ENCODE data around the gene GPR137B. TPM values are rescaled to one million over a fixed set of nuclear protein-coding genes. Genes with fewer than 3 reads are reported as not detected.
A peak's percentile ranks its signal among the peaks of the same experiment; 100 is the strongest.

Gene GPR137B
- total and polyA plus RNA-seq, 9 of the 15 experiments (the other 6 are each of a cell fraction or from before 2014, with no cell fraction given): 0.04 to 1.0 (median 0.62) TPM

DNA sequence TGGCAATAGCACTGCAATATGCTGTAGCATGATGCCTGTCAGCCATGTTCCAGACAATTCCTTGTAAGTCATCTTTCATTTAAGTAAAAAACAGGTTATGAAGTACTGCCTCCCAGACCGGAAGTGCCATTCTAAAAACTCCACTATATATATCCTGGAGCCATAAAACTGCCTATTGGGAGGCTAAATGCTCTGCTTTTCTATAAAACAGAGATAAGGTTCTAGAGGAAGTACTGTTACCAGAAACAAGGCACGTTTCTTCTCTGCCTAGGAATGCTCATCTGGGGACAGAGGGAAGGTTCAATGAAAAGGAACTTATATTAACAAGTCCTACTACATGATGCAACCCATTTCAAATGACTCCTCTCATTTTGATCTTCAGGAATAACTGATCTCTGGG is 66.8 kb downstream of the GPR137B start:
- FAIRE-seq: no peak
- Histone ChIP-seq H3K27me3 (ENCODE audit: control insufficient read depth in 2 of 2, insufficient read depth in 2 of 2, low read length in 2 of 2) (no peaks in the 10 kb centered on the region), H3K4me2 (ENCODE audit: insufficient read depth, low read length) (no peak overlapping the region), H3K36me3 (ENCODE audit: control insufficient read depth, insufficient read depth, low read length) (no peaks in the 10 kb centered on the region), H3K27ac (ENCODE audit: extremely low read depth, low read depth, low read length) (no peak overlapping the region), H2AFZ (ENCODE audit: low read depth, low read length) (no peak overlapping the region), H3K9me3 (replicated peaks; ENCODE audit: control insufficient read depth, insufficient read depth, low read depth, low read length) (no peaks in the 10 kb centered on the region), H3K9me1 (ENCODE audit: control insufficient read depth, insufficient read depth, low read length) (no peaks in the 10 kb centered on the region), H3K9ac (ENCODE audit: insufficient read depth in 1 of 2, low read depth in 2 of 2, low read length in 2 of 2) (no peak overlapping the region), H3K79me2 (ENCODE audit: control insufficient read depth, insufficient read depth, low read length) (no peaks in the 10 kb centered on the region), H4K20me1 (replicated peaks; ENCODE audit: control insufficient read depth, insufficient read depth, low read length) (no peaks in the 10 kb centered on the region), H3K4me3 (no peak overlapping the region), H3K4me1 (replicated peaks in 1 of 2; ENCODE audit: control insufficient read depth in 2 of 2, insufficient read depth in 2 of 2, low read length in 2 of 2) (peaks cover 0 to 10% of the 10 kb centered on the region in 2 experiments; a peak in 3 of 5 replicates)
- WGBS (ENCODE audit: insufficient coverage, low coverage, missing lambda C conversion rate): 3% methylated on average over 2 of the region's 2 CpGs
- CTCF ChIA-PET (ENCODE audit: low intra/inter-chr PET ratio): no interaction called here
- peak in 1 of 4 experiments; percentile 6 for DNase-seq (ENCODE audit: extremely low read depth in 1 of 4, low spot score in 3 of 4)
- POLR2A ChIA-PET: interaction anchor here (0.8 kb wide), 1 partner anchor 22 kb away, joined by 3 read pairs; no protein-coding TSS in a partner anchor
- in situ Hi-C loops (cut with MboI): no loop called here
- ATAC-seq: no peak; the same call in 2 of the 3 replicates
- intact Hi-C loops (cut with micrococcal nuclease): no loop called here
- no TSS peak for BruUV-seq (replicated peaks)
- TF ChIP-seq PHF20 (IDR thresholded peaks at IDR 0.05; ENCODE audit: partially characterized antibody) (no peak), ZNF146 (CRISPR knock-in tag; IDR thresholded peaks at IDR 0.05; ENCODE audit: unreplicated experiment) (no peak), PTBP1 (IDR thresholded peaks at IDR 0.05; ENCODE audit: low read depth, low read length) (no peak), ZNF830 (CRISPR knock-in tag; IDR thresholded peaks at IDR 0.05) (no peak), ETV5 (CRISPR knock-in tag; IDR thresholded peaks at IDR 0.05; ENCODE audit: low read depth) (no peak), FOXA1 (IDR thresholded peaks at IDR 0.05; ENCODE audit: borderline replicate concordance) (no peak), CSDE1 (IDR thresholded peaks at IDR 0.05) (no peak), RAD51 (IDR thresholded peaks at IDR 0.05; ENCODE audit: borderline replicate concordance, low read depth) (no peak), GABPA (tag; conservative IDR thresholded peaks at IDR 0.05; ENCODE audit: low read depth) (peak; percentile 44)
- TF ChIP-seq, protein P1, sequence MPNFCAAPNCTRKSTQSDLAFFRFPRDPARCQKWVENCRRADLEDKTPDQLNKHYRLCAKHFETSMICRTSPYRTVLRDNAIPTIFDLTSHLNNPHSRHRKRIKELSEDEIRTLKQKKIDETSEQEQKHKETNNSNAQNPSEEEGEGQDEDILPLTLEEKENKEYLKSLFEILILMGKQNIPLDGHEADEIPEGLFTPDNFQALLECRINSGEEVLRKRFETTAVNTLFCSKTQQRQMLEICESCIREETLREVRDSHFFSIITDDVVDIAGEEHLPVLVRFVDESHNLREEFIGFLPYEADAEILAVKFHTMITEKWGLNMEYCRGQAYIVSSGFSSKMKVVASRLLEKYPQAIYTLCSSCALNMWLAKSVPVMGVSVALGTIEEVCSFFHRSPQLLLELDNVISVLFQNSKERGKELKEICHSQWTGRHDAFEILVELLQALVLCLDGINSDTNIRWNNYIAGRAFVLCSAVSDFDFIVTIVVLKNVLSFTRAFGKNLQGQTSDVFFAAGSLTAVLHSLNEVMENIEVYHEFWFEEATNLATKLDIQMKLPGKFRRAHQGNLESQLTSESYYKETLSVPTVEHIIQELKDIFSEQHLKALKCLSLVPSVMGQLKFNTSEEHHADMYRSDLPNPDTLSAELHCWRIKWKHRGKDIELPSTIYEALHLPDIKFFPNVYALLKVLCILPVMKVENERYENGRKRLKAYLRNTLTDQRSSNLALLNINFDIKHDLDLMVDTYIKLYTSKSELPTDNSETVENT (CRISPR knock-in tag; IDR thresholded peaks at IDR 0.05): no peak
- TF ChIP-seq, protein P2, sequence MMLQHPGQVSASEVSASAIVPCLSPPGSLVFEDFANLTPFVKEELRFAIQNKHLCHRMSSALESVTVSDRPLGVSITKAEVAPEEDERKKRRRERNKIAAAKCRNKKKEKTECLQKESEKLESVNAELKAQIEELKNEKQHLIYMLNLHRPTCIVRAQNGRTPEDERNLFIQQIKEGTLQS (IDR thresholded peaks at IDR 0.05): 0 out of 2 replicates have a peak, but pooled peaks have one; percentile 9
- TF ChIP-seq, protein P2 (CRISPR knock-in tag; conservative IDR thresholded peaks at IDR 0.05): no peak
- TF ChIP-seq, protein P3, sequence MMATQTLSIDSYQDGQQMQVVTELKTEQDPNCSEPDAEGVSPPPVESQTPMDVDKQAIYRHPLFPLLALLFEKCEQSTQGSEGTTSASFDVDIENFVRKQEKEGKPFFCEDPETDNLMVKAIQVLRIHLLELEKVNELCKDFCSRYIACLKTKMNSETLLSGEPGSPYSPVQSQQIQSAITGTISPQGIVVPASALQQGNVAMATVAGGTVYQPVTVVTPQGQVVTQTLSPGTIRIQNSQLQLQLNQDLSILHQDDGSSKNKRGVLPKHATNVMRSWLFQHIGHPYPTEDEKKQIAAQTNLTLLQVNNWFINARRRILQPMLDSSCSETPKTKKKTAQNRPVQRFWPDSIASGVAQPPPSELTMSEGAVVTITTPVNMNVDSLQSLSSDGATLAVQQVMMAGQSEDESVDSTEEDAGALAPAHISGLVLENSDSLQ (IDR thresholded peaks at IDR 0.05): no peak
- TF ChIP-seq, protein P4, sequence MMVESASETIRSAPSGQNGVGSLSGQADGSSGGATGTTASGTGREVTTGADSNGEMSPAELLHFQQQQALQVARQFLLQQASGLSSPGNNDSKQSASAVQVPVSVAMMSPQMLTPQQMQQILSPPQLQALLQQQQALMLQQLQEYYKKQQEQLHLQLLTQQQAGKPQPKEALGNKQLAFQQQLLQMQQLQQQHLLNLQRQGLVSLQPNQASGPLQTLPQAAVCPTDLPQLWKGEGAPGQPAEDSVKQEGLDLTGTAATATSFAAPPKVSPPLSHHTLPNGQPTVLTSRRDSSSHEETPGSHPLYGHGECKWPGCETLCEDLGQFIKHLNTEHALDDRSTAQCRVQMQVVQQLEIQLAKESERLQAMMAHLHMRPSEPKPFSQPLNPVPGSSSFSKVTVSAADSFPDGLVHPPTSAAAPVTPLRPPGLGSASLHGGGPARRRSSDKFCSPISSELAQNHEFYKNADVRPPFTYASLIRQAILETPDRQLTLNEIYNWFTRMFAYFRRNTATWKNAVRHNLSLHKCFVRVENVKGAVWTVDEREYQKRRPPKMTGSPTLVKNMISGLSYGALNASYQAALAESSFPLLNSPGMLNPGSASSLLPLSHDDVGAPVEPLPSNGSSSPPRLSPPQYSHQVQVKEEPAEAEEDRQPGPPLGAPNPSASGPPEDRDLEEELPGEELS (CRISPR knock-in tag; IDR thresholded peaks at IDR 0.05; ENCODE audit: borderline replicate concordance): no peak

All from K562 (cell line).